Activated CD8-positive, alpha-beta memory T cell treated with anti-CD3 and anti-CD28 coated beads, Interleukin-2, amount 50 U/mL, for 1 hour (primary cell): Measurements from ENCODE around the gene PLA2G4C.
"Not testable (repeated sequence)": the region's sequence is repeated elsewhere in the genome, so short reads cannot be mapped to it uniquely, and the experiment has no call there.

Experiments
- DNase-seq: peaks from one replicate; pipeline ENCODE4 v3.0.0-alpha.2; 2020; ENCODE audit errors: extremely low read depth

PLA2G4C gene

GRCh38 chr19:48113190-48113917, 2.7 kb upstream of the PLA2G4C start:
- no peak for DNase-seq

GRCh38 chr19:48111280-48111679, 663 bp upstream of the PLA2G4C start:
- no peak for DNase-seq

- DNase-seq, result no peak
Observed at GRCh38 chr19:48108997-48109782, 1.4 kb downstream of the PLA2G4C start.

- DNase-seq, result no peak
Observed at GRCh38 chr19:48103922-48104321, 6.7 kb downstream of the PLA2G4C start.

DNA sequence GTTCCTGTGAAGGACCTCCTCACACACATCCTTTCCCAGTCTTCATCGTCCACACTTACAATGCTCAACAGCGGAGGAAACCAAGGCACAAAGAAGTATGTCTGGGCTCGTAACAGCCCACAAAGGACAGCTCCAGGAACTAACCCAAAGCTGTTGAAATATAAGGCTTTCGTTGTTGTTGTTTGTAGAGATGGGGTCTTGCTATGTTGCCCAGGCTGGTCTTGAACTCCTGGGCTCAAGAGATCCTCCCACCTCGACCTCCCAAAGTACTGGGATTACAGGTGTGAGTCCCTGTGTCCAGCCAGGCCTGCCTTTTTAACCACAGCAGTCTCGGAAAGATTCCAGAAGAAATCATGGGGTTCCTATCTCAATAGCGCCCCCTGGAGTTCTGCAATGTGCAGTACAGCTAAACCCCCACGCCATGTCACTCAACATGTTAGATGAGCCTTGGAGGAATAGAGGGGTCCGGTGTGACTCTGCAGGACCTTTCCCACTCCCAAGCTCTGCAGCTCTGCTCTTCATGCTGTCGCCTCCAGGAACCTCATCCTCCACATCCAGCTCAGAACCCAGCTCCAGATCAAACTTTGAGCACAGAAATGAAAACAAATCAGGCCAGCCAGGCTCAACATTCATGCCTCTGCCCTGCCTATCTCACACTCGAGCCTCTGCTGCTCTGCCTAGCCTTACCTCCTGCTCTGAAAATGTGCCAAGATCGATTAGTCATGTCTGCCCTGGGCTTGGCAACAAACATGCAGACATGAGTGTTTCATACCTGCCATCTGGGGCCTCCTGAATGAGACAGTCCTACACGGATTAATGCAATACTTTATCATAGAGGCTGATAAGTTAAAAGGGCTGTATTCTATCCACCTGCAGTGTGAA, 7.5 kb downstream of the PLA2G4C start:
- no peak for DNase-seq

GRCh38 chr19:48095612-48096175, 14.9 kb downstream of the PLA2G4C start:
- no peak for DNase-seq

GRCh38 chr19:48094855-48095203, 15.8 kb downstream of the PLA2G4C start:
- DNase-seq, result no peak

- no peak for DNase-seq
Observed at GRCh38 chr19:48094129-48094854, 16.3 kb downstream of the PLA2G4C start.

DNA sequence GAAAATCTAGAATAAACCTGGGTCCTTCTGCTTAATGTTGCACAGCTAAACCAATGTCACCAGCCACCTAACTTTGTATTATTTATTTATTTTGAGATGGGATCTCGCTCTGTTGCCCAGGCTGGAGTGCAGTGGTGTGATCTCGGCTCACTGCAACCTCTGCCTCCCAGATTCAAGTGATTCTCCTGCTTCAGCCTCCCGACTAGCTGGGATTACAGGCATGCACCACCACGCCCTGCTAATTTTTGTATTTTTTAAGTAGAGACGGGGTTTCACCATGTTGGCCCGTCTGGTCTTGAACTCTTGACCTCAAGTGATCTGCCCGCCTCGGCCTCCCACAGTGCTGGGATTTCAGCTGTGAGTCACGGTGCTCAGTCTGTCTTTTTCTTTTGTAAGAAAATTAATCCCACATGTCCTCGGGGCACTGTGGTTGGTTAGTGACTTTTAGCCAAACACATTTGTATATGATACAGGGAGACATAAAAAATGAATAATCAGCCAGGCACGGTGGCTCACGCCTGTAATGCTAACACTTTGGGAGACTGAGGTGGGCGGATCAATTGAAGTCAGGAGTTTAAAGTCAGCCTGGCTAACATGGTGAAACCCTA, 19.4 kb downstream of the PLA2G4C start:
- DNase-seq, result not testable (repeated sequence)

DNA sequence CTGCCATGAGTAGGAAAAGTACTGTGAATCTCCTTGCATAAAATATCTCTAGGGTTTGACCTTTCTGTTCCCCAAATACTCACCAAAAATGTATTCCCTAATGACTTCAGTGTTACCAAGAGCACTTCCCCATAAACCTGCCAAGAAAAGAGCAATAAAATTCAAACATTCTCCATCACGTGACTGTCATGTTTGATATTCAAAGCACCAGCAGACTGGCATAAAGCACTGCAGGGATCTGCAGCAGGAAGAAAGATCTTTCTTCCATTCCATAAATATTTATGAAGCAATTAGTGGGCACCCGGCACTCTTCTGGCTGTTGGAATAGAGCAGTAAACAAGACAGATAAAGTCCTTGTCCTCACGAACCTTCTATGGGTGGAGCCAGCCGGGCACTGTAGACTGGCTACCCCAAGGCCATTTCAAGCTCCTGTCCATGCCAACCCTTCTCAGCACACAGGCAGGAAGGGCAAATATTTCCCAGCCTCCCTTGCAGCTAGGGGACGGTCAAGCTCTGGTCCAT, 20.3 kb downstream of the PLA2G4C start:
- DNase-seq, result no peak

DNA sequence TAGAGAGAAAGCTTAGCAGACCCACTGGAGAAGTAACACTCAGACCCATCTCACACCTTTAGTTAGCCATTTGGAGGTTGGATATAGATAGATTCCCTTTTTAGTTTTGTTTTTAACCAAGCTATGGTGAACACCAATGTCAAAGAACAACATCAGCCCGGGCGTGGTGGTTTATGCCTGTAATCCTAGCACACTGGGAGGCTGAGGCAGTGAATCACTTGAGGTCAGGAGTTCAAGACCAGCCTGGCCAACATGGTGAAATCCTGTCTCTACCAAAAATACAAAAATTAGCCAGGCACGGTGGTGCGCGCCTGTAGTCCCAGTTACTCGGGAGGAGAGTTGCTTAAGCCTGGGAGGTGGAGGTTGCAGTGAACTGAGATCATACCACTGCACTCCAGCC, 21.6 kb downstream of the PLA2G4C start:
- not testable (repeated sequence) for DNase-seq

DNA sequence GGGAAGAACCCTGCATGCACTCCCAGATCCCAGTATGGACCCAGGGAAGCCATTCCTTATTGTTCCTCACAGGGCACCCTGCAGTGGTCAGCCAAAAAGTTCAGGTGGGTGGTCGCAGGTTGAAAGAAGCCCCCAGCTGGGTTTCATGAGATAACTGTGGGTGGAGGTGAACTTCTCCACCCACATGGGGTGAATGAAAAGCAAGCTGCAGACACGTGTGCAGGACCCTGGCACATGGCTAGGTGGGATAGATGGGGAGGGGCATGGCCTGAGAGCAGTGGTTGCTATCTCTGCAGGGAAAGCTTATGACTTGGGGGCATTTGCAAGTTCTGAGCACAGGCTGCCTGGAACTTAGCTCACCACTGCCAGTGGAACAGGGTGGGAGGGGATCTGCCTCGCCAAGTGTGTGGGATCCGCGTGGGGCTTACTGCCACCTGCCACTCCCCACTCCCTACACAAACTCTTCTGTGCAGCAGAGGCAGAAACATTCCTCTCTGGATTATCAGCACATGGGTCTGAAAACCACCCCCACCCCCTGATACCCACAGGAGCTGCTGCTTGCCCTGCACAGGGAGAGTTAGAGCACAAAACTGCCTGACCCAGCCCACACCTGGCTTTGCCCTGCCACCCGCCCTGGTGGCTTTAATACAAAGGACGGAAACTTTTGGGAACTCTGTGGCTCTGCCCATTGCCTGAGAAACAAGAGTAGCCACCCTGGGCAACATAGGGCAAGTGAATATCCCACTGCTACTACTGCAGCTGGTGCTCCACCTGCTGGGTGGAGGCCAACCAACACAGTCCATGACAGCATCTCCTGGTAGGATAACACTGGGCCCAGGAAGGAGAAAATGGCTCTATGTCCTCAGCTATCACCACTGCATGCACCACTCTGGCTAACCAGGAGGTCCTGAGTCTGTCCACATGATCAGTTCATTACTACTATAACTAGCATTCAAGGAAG, 24.4 kb downstream of the PLA2G4C start:
- no peak for DNase-seq

DNA sequence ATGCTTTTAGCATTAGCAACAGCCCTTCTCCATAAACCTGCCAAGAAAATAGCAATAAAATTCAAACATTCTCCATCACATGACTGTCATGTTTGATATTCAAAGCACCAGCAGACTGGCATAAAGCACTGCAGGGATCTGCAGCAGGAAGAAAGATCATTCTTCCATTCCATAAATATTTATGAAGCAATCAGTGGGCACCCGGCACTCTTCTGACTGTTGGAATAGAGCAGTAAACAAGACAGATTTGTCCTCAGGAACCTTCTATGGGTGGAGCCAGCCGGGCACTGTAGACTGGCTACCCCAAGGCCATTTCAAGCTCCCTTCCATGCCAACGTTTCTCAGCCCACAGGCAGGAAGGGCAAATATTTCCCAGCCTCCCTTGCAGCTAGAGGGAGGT, 25.5 kb downstream of the PLA2G4C start:
- no peak for DNase-seq

DNA sequence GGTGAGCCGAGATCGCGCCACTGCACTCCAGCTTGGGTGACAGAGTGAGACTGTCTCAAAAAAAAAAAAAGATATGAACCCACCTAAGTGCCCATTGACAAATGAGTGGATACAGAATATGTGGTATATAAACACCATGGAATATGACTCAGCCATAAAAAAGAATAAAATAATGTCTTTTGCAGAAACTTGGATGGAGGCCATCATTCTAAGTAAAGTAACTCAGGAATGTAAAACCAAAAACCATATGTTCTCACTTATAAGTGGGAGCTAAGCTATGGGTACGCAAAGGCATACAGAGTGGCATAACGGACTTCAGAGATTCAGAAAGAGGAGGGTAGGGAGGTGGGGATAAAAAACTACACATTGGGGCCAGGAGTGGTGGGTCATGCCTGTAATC, 29.5 kb downstream of the PLA2G4C start:
- no peak for DNase-seq

DNA sequence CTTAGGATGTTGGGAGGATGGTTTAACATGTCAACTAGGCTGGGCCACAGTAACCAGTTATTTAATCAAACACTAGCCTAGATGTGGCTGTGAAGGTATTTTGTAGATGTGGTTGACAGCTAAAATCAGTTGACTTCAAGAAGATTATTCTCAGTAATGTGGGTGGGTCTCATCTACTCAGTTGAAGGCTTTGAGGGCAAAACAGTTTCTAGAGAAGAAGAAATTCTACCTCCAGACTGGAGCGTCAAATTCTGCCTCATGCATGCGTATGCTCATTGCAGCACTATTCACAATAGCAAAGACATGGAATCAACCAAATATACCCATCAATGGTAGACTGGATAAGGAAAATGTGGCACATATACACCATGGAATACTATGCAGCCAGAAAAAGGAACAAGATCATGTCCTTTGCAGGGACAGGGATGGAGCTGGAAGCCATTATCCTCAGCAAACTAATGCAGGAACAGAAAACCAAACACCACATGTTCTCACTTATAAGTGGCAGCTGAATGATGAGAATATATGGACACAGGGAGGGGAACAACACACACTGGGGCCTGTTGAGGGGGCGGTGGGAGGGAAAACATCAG, 40.3 kb downstream of the PLA2G4C start:
- not testable (repeated sequence) for DNase-seq

DNA sequence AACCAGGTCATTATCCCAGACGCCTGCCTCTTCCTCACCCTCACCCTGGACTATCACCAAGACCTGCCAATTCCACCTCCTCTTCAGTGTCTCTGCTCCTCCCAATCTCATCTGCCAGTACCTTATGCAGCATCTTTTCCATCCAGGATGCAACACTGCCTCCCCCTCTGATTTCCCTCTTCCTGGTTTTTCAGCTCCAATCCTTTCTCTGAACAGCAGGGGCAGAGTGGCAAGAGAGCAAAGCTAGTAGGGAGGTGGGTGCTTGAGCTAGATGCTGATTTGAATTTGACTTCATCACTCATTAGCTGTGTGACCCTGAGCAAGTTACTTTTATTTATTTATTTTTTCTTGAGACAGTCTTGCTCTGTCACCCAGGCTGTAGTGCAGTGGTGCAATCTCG, 41.2 kb downstream of the PLA2G4C start:
- no peak for DNase-seq

DNA sequence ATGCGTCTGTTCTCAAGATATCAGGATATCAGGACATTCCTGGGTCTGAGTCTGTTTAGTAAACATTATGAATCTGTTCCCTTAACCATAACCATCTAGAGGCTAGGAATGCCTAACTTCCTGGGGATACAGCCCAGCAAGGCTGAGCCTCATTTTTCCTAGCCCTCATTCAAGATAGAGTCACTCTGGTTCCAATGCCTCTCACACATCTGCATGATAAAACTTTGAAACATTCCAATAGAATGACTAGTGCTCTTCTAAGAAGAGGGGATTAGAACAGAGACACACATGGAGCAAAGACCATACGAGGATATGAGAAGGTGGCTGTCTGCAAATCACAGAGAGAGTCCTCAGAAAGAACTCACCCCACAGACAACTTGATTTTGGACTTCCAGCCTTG, 46.1 kb downstream of the PLA2G4C start:
- DNase-seq, result no peak

- DNase-seq, result no peak
Observed at GRCh38 chr19:48061401-48062344, 48.9 kb downstream of the PLA2G4C start.
